ENCODE measurements around the gene CWC27. TPM values are rescaled to one million over a fixed set of nuclear protein-coding genes. Genes with fewer than 3 reads are reported as not detected.

The CWC27 gene
- total RNA-seq, 2 experiments from 2014 or later = 20.5 to 23.5 TPM

DNA sequence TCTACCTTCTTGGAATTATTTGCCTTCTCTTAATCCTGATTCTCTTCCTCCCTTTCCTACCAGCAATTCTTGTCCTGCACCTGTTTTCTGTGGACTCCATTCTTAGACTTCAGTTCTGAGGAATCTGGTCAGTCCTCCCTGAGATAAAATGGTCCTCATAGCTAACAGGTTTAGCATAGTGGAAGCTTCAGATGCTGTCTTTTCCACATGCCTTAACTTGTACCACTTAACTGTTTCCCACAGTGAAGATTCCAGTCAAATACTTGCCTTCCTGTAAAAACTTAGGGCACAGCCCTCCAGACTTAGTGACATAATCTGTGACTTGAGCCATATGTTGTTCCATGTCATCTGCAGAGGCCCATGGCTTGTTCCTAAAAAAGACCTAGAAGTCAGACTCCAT lies 261.3 kb downstream of the CWC27 start:
- POLR2A ChIA-PET = no interaction called here
- no peak for DNase-seq
- Mint-ChIP-seq H3K4me3 (no peak overlapping the region), H3K27ac (no peak overlapping the region), H3K27me3 (peaks cover 2% of the 10 kb centered on the region), H3K9me3 (no peaks in the 10 kb centered on the region), H3K4me1 (peaks cover 20% of the 10 kb centered on the region), H3K36me3 (ENCODE audit: low read depth) (no peaks in the 10 kb centered on the region)
- CTCF ChIA-PET = interaction anchor here (0.7 kb wide), 1 partner anchor 43 kb away, joined by 3 read pairs; no protein-coding TSS in a partner anchor

DNA sequence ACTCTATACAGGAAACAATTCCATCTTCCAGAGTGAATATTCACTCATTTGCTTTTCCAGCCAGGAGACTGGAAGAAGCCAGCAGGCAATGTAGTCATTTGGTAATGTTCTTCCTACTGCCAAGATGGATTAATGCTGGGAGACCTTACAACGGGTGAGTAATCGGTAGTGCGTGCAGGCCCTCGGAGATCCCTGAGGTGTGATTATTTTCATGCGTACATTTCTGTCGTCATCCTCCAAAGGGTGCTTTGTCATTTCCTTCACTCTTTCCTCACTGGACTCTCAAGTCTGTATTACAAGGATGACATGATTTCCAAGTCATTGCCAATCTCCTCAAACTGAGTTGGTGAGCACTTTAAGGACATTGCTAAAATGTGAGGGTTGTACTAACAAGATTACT lies 263.5 kb downstream of the CWC27 start:
- Mint-ChIP-seq H3K27ac (no peak overlapping the region), H3K4me1 (peaks cover 27% of the 10 kb centered on the region), H3K9me3 (no peaks in the 10 kb centered on the region), H3K4me3 (no peak overlapping the region), H3K27me3 (peaks cover 2% of the 10 kb centered on the region), H3K36me3 (ENCODE audit: low read depth) (no peaks in the 10 kb centered on the region)
- CTCF ChIA-PET = no interaction called here
- DNase-seq = no peak
- POLR2A ChIA-PET = no interaction called here

DNA sequence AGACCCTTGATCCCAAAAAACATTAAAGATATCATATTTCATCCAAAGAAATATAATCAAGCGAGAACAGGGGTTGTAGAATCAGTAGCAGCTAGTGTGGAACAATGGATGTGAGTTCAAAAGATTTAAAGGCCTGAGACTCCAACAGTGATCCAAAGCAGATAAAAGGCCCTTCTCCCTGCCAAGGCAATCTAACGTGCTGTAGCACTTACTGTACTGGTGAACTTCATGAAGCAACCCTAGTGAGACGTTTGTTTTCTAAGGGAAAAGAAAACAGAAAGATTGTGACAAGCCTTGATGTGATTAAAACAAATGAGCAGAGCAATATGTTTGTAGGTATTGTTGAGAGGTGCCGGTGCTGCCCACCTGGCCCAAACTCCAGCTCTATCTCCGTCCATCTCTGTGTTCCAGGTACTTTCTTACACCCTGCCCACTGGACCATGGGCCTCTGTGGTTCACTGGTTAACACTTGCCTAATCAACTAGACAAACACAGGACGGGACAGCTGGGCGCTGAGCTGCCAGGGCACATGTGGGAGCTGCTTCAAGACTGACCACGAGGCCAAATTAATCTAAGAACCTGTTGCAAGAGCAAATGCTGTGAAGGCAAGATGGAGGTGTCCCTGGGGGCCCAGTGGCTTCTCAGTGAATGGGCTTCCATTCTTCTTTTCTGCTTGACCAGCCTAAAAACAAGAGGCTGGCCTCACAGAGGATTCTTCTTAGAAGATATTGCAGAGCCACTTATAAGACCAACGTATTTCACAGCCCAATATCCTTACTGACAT lies 265.5 kb downstream of the CWC27 start:
- Mint-ChIP-seq H3K4me1 (peaks cover 38% of the 10 kb centered on the region), H3K27me3 (peaks cover 2% of the 10 kb centered on the region), H3K4me3 (peak overlapping the region; percentile 52), H3K9me3 (no peaks in the 10 kb centered on the region), H3K27ac (peak overlapping the region; percentile 73), H3K36me3 (ENCODE audit: low read depth) (no peaks in the 10 kb centered on the region)
- DNase-seq = no peak
- POLR2A ChIA-PET = interaction anchor here (0.8 to 3.8 kb wide), 4 partner anchors 15 to 449 kb away, joined by 3 to 22 read pairs (median 11); no protein-coding TSS in a partner anchor
- CTCF ChIA-PET = interaction anchor here (1.1 to 1.6 kb wide), 2 partner anchors 11 to 449 kb away, joined by 3 read pairs; no protein-coding TSS in a partner anchor

- no peak for DNase-seq
- peaks cover 2% of the 10 kb centered on the region for H3K27me3 Mint-ChIP-seq
- H3K4me3 Mint-ChIP-seq = peak overlapping the region; percentile 71
- H3K27ac Mint-ChIP-seq = peak overlapping the region; percentile 91
- no peaks in the 10 kb centered on the region for H3K36me3 Mint-ChIP-seq (ENCODE audit: low read depth)
- no peaks in the 10 kb centered on the region for H3K9me3 Mint-ChIP-seq
- ChIA-PET CTCF (interaction anchor here (1.9 to 2.7 kb wide), 2 partner anchors 41 to 448 kb away, joined by 4 to 15 read pairs; partner anchors contain the start of gene ADAMTS6), POLR2A (interaction anchor here (0.8 to 3.8 kb wide), 11 partner anchors 13 to 687 kb away, joined by 3 to 22 read pairs (median 3); partner anchors contain the start of genes CENPK, CWC27, NLN and PPWD1)
- peaks cover 38% of the 10 kb centered on the region for H3K4me1 Mint-ChIP-seq
Measured at GRCh38 chr5:65034813-65035209, 266.1 kb downstream of the CWC27 start.

DNA sequence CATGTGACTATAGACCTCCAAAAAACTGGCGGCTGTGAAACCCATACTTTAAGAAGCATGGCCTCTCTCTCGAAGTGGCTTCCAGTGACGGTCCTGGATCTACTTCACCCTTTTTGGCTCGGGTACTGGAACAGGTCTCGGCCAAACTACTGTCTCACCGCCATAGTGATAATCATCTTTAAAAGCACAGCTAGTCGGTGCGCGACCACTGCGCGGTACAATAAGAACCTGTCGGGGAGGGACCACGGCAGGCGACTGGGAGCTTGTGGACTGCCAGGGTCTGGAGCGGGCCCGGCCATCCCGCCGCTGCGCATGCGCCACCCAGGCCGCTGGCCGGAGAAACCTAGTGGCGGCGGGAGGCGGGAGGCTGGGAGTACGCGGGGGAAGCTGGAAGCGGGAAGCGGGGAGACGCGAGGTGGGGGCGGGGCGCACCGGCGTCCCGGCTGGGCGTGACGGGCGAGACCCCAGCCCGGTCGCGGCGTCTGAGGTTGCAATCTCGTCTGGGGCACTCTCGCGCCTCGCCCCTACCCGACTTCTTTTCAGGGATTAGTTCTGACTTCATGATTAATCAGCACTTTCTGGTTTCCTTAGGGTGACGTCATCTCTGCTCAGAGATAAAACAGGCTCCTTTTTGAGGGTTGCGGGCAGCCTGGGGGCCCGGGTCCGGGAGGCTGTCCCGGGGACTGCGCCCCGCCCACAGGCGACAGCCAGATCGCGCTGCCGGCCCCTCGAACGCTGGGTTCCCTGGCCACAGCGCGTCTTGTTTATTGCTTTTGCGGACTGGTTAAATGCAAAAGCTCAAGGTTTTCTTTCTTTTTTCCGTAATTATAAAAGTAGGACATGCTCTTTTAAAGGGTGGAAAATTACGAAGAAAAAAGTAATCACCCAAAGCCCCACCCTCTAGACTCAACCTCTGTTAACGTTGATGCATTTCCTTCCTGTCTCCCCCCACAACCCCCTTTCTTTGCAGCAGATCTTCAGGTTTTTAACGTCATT lies 266.8 kb downstream of the CWC27 start:
- Mint-ChIP-seq H3K27me3 (no peaks in the 10 kb centered on the region), H3K4me3 (peak overlapping the region; percentile 71), H3K36me3 (ENCODE audit: low read depth) (no peaks in the 10 kb centered on the region), H3K27ac (peak overlapping the region; percentile 91), H3K9me3 (no peaks in the 10 kb centered on the region), H3K4me1 (peaks cover 38% of the 10 kb centered on the region)
- peak; percentile 86 for DNase-seq
- ChIA-PET CTCF (interaction anchor here (0.9 to 2.7 kb wide), 3 partner anchors 41 to 447 kb away, joined by 3 to 15 read pairs (median 4); partner anchors contain the start of gene ADAMTS6), POLR2A (interaction anchor here (0.8 to 3.8 kb wide), 17 partner anchors 9 to 686 kb away, joined by 3 to 22 read pairs (median 3); partner anchors contain the start of genes CENPK, CWC27, NLN and PPWD1)

DNA sequence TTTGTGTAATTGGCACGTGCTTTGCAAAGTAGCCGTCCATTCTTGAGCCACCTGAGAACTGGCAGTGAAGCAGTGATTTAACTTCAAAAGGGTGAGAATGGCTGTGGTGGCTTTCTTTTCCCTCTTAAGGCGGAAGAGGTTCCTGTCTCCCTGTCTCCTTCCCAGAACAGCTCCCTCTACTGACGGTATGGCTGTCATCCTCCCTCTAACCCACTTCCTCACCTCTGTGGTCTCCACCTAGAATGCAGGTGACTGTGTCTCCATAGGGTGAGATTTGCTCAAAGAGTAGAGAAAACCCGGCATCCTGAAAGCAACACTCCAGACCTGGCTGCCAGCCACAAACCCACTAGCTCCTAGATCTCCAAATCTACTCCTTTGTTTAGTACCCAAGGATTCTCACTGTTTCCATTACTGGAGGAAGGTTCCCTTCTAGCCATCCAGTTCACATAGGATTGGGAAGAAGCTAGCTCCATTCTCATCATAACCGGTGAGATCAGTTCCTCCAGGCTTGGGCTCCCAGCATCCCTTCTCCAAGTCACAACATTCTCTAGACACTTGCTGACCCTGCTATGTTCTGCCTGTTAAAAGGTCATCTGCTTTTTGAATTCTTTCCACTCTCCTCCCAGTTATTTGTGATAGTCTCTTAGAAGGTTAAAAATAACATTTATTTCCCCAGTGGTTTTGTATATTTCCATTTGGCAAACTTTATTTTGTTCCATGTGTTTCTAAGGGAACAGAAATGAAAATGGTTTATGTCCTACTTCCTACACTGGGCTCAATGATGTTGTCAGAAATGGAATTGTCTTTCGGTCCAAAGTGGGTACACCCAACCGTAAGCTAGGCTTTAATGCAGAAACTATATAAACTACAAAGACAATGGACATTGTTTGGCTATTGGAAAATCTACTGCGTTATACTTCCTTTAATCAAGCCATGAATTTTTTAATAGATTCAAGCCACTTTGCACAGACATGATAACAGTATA lies 269.4 kb downstream of the CWC27 start:
- ChIA-PET CTCF (interaction anchor here (1.3 kb wide), 1 partner anchor 11 kb away, joined by 3 read pairs; no protein-coding TSS in a partner anchor), POLR2A (interaction anchor here (1.3 to 3.8 kb wide), 2 partner anchors 66 to 72 kb away, joined by 3 to 22 read pairs; no protein-coding TSS in a partner anchor)
- Mint-ChIP-seq H3K4me3 (no peak overlapping the region), H3K27me3 (no peaks in the 10 kb centered on the region), H3K4me1 (peaks cover 41% of the 10 kb centered on the region), H3K27ac (peak overlapping the region; percentile 91), H3K9me3 (no peaks in the 10 kb centered on the region), H3K36me3 (ENCODE audit: low read depth) (no peaks in the 10 kb centered on the region)
- DNase-seq = no peak

GRCh38 chr5:65041296-65042158 lies 272.8 kb downstream of the CWC27 start:
- Mint-ChIP-seq H3K27me3 (peaks cover 2% of the 10 kb centered on the region), H3K4me1 (peaks cover 26% of the 10 kb centered on the region), H3K9me3 (no peaks in the 10 kb centered on the region), H3K4me3 (no peak overlapping the region), H3K36me3 (ENCODE audit: low read depth) (no peaks in the 10 kb centered on the region), H3K27ac (no peak overlapping the region)
- no peak for DNase-seq
- ChIA-PET POLR2A (no interaction called here), CTCF (no interaction called here)

- DNase-seq = no peak
- peaks cover 2% of the 10 kb centered on the region for H3K27me3 Mint-ChIP-seq
- CTCF ChIA-PET = no interaction called here
- H3K4me1 Mint-ChIP-seq = peaks cover 5% of the 10 kb centered on the region
- no peak overlapping the region for H3K27ac Mint-ChIP-seq
- POLR2A ChIA-PET = interaction anchor here (1.1 kb wide), 1 partner anchor 8 kb away, joined by 3 read pairs; no protein-coding TSS in a partner anchor
- H3K36me3 Mint-ChIP-seq (ENCODE audit: low read depth) = no peaks in the 10 kb centered on the region
- no peak overlapping the region for H3K4me3 Mint-ChIP-seq
- H3K9me3 Mint-ChIP-seq = no peaks in the 10 kb centered on the region
Measured at GRCh38 chr5:65043843-65044359, 275.2 kb downstream of the CWC27 start.

DNA sequence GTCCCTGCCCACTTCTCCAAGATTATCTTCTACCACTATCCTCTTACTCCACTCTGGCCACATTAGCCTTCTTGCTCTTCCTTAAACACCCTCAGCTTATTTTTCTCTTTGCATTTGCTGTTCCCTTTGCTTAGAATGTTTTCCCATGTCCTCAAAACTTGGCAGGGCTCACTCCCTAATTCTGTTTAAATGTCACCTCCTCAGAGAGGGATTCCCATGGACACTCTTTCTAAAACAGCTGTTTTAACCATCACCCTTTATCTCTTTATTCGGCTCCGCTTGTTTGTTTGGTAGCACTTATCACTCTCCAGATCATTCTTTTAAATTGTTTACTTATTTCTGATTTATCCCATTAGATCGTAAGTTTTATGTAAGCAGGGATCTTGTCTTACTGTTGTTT lies 278.5 kb downstream of the CWC27 start:
- Mint-ChIP-seq H3K27ac (no peak overlapping the region), H3K4me3 (no peak overlapping the region), H3K36me3 (ENCODE audit: low read depth) (no peaks in the 10 kb centered on the region), H3K9me3 (no peaks in the 10 kb centered on the region), H3K27me3 (peaks cover 2% of the 10 kb centered on the region), H3K4me1 (peaks cover 4% of the 10 kb centered on the region)
- POLR2A ChIA-PET = interaction anchor here (1.2 kb wide), 1 partner anchor 11 kb away, joined by 3 read pairs; no protein-coding TSS in a partner anchor
- no peak for DNase-seq
- CTCF ChIA-PET = no interaction called here

- H3K9me3 Mint-ChIP-seq = no peaks in the 10 kb centered on the region
- no peak overlapping the region for H3K27ac Mint-ChIP-seq
- no peaks in the 10 kb centered on the region for H3K36me3 Mint-ChIP-seq (ENCODE audit: low read depth)
- peaks cover 2% of the 10 kb centered on the region for H3K27me3 Mint-ChIP-seq
- H3K4me3 Mint-ChIP-seq = no peak overlapping the region
- ChIA-PET CTCF (no interaction called here), POLR2A (no interaction called here)
- no peak for DNase-seq
- peaks cover 4% of the 10 kb centered on the region for H3K4me1 Mint-ChIP-seq
Measured at GRCh38 chr5:65047948-65048690, 279.4 kb downstream of the CWC27 start.

Data from activated CD4-positive, alpha-beta memory T cell treated with anti-CD3 and anti-CD28 coated beads, Interleukin-2, amount 10 ng/mL, durations not matched to agents 7 days and 5 days (primary cell).